Fibroblast of the conjunctiva (primary cell): ENCODE results near the gene DNAJB11.
A peak's percentile ranks its signal among the peaks of the same experiment; 100 is the strongest.

Source experiments
- DNase-seq: peaks from one replicate; pipeline ENCODE4 v3.0.0-alpha.2; 2010; ENCODE audit warnings: low read depth

DNAJB11 gene

DNA sequence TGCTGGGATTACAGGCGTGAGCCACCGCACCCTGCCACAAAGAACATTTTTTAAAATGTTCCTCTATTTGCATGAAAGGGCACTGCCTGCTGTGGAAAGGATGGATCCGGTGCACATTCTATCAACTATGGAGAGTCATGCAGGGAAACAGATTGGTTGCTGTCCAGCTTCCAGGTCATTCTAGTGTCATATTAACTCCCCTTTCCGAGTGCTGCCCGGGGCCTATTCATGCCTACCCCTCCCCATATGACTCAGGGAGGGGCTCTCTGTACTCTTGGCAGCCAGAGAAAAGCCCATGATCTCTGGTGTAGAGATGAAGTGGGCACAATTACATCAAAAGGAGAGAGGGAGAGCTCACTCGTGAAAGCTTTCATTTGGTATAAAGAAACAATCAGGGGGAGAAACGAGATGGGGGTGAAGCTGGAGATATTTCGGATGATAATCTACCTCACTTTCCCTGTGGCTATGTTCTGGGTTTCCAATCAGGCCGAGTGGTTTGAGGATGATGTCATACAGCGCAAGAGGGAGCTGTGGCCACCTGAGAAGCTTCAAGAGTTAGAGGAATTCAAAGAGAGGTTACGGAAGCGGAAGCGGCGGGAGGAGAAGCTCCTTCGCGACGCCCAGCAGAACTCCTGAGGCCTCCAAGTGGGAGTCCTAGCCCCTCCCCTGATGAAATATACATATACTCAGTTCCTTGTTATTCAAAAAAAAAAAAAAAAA is 26.2 kb downstream of the DNAJB11 start:
- no peak for DNase-seq

DNA sequence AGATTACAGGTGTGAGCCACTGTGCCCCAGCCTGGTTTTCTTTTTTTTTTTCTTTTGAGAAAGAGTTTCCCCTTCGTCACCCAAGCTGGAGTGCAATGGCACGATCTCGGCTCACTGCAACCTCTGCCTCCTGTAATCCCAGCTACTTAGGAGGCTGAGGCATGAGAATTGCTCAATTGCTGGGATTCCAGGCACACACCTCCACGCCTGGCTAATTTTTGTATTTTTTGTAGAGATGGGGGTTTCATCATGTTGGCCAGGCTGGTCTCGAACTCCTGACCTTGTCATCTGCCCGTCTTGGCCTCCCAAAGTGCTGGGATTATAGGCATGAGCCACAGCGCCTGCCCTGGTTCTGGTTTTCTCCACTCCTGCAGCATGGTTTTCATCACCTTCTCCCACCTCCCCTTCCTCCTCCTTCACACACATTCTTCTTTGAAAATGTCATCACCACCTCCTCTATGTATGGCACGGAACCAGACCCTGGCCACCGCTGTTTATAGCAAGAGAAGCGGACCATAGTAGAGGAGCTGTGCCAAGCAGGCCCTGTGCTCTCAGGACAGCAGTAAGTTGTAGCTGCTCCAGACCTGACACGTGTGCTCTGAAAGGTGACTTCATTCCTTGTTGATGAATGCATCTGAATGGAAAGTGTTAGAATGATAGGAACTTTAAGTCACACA is 27.7 kb downstream of the DNAJB11 start:
- DNase-seq: no peak

DNA sequence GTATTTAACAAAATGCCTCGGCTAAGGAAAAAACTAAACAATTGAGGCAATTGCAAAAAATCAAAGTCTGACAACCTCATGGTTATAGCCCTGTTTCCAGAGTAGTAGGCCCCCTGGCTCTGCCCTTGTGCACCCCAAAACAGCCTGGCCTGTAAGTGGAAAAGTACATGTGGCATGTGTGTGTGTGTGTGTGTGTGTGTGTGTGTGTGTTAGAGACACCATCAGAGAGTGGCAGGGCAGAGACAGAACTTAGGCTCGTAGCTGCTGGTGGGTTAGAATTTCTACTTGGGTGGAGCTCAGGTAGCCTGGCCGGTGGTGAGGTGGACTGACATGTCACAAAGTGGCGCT is 28.2 kb downstream of the DNAJB11 start:
- no peak for DNase-seq

DNA sequence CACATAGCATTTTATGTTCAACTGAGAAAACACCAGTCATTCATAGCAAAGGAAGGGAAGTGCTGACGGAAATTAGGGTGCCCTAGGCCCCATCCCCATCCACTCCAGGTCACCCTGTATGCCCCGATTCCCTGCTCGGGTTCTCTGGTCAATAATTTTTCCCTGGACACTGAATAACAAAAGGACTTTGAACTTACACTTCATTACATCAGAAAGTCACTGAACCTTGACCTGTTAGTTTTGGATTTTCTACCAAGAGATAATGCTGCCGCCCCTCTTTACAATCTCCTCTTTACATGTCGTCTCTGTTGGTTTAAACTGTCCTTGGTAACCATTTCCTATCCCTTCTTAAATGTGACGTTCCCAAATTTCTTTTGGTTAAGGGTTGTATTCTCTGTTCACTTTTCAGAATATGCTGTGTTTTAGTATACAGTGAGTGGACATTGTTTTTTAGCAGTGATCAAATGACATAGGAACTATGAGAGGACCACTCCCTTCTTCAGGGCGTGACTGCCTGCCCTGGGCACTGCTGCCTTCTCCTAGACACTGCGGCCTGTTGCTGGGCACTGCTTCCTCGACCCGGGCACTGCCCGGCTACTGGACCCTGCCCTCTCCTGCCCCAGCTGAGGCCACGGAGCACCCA is 28.7 kb downstream of the DNAJB11 start:
- no peak for DNase-seq

DNA sequence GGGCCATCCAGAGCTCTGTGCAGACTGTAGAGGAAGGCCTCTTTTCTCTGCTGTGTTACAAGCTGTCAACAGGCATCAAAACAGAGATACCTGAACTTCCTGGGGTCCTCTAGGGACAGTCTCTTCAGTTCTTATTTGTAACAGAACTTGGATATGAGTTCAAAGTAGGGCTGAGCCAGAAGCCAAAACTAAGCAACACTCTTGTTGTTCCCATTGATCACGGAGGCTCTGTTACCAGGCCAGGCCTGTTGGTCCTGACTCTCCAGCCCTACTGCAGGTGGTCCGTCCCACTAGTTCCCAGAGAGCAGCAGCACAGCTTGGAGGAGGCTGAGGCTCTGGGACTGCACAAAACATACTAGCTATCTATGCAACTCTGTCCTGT is 29.3 kb downstream of the DNAJB11 start:
- DNase-seq: no peak

DNA sequence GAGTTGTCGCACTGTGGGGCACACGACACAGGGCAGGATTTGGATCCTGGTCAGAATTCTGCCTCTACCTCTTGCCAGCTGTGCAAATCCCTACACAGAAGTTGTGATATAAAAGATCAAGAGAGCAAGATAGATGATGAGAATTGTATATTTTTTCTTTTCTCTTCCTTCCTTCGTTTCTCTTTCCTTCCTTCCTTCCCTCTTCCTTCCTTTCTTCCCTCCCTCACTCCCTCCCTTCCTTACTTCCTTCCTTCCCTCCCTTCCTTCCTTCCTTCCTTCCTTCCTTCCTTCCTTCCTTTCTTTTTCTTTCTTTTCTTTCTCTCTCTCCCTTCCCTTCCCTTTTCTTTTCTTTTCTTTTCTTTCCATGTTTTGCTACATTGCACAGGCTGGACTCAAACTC is 30.4 kb downstream of the DNAJB11 start:
- no peak for DNase-seq

DNA sequence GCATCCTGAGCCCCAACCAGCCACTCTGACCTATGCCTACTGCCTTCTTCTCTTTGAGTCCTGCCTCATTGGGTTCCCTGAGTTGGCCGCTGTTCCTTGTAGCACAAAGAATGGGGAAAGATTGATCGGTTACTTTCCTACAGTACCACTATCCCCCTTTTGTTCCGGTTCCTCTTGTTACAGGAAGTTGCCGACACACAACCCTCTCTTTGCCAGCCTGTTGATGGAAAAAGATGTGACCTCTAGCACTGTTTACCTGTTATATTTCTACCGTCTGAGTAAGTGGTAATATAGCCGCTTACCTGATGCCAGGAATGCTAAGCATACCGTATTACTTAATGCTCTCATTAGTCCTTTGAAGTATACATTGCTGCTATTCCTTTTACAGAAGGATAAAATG is 32.6 kb downstream of the DNAJB11 start:
- DNase-seq: no peak

DNA sequence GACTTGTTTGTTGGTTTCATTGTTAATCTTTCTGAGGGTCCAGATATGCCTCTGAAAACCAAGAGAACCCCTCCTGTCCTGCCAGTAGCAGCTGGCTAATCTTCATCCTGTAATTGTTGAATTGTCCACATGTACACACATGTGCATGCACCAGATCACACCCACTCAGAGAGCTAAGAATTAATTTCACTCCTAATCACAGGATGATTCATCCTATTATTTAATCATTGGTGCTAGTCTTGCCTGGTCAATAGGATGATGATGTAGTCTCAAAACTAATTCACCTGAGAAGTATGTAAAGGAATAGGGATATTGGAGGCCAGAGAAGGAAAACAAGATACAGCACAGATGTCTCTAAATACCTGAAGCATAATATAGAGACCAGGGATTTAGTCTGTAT is 34.6 kb downstream of the DNAJB11 start:
- DNase-seq: no peak

DNA sequence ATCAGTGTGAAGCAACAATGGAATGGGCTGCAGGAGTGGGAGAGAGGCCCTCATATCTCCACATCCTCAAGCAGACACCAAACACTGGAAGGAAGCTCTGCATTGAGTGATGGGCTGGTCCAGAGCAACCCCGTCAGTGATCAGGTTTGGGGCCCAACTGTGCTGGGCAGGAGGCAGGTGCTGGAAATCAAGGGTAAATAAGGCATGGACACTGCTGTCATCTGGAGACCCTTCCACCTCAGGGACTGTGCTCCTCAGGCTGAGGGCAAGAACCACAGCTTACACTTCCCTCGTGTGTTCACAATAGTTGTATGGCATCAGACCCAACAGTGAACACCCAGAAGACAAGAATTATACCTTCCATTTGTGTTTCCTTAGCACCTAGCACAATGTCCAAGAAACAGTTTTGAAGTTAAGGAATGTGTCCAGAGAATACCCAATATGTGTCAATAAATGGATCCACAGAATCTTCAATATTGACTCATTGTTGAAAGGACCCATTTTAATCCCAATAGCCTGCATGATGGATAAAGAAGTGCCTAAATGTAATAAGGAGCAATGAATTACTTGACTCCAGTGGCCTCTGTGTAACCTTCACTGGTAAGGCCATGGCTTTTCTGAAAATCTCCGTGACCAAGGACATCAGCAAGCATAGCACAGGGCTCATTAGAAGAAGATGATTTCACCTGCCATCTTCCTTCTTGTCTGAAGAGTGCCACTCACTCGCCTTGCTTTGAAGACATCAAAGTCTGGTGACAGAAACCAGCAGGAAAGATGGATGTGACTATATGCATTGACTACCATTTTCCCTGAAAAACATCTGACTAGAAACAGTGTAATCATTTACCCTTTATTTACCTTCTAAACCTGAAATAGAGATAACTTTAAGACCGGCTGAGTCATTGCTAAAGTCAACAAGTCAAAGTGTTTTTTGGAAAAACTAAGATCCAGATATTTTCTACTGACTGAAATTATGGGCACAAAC is 35.3 kb downstream of the DNAJB11 start:
- no peak for DNase-seq

DNA sequence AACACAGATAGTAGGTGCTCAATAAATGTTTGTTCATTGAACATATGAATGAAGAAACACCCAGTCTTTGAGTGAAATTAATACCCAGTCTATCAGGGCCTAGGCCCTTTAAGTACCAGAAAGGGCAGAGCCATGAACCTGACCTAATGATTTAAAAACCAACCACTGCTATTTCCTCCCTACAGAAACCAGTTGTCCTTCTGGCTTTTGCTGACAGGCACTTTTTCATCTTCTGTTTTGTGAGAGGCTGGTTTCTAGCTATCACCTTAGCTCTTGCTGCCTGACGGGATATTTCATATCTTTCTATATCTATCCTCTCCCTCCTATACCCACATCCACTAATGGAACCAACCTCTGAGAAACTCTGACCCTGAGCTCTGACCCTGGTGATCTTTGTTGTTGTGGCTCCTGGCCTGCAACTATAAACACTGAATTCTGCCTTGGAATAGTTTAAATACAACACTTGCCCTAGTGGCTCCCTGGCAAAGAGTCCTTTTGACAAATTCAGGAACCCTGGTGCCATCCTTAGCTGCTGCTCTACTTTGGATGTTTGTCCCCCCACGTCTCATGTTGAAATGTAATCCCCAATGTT is 38.2 kb downstream of the DNAJB11 start:
- no peak for DNase-seq

DNA sequence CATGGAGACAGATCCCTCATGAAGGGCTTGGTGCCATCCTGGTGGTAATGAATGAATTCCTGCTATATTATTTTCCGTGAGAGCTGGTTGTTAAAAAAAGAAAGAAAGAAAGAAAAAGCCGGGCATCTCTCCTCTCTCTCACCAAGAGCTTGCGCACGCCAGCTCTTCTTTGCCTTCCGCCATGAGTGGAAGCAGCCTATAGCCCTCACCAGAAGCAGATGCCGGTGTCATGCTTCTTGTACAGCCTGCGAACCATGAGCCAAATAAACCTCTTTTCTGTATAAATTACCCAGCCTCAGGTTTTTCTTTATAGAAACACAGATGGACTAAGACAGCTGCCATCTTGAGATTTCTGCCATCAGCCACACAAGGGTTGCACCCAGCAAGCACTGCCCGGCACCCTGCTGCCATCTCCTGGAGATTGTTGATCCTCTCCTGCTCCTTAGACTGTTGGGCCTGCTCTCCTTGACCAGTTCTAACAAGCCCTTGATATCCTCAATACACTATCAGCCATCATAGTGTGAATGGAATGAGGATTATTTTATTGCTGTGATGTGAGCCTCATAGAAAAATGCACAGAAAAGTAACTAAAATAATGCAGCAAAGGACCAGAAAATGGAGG is 38.8 kb downstream of the DNAJB11 start:
- no peak for DNase-seq

DNA sequence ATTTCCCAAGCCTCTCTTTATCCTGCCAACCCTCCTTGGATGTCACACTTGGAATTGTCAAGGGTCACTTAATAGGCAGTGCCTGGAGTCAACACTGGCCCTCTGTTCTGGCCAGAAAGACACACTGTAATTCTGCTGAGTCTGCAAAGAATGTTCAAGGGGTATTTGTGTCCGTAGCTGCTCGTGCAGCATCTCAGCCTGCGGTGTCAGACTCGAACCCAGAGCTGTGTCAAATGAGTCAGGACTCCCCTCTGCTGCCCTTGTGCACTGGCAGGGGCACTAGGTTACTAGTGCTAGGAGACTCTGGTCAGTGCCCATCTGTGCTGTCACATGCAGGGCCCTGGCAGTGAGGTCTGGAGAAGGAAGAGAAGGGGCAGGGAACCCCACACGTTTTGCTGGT is 41.5 kb downstream of the DNAJB11 start:
- DNase-seq: no peak

DNA sequence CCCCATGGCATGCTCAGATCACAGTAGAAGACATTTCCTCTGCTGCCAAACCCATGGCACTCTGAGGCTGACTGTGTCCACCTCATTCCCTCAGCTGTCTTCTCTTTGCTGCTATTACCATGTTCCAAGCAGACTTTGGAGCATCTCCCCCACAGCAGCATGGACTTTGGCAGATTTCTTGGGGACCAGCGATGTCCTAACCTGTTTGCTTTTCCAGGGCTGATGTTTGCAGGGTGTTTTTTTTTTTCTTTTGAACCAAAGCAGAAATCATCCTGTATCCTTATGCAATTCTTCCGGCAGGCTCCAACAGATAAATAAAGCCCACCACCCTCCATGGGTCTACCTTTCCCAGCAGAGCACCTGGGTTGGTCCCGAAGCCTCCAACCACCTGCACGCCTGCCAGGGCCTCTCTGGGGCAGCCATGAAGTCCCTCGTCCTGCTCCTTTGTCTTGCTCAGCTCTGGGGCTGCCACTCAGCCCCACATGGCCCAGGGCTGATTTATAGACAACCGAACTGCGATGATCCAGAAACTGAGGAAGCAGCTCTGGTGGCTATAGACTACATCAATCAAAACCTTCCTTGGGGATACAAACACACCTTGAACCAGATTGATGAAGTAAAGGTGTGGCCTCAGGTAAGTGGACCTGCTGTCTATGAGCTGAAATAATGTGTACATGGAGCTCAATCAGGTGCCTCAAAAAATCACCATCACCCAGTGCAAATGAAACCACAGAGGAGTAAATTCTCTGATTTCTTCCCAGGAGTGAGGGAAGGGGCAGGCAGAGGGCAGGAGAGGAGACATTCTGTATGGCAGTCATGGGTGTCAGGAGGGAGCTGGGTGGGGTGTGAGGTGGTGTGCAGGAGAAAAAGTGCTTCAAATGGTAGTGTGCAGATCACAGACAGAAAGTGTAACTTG is 42.5 kb downstream of the DNAJB11 start, which contains the start of gene AHSG:
Gene AHSG (plus strand): TSS at position 340 of the 916 bp plus-strand sequence. CDS start 82 bp downstream, at position 422.
- no peak for DNase-seq

DNA sequence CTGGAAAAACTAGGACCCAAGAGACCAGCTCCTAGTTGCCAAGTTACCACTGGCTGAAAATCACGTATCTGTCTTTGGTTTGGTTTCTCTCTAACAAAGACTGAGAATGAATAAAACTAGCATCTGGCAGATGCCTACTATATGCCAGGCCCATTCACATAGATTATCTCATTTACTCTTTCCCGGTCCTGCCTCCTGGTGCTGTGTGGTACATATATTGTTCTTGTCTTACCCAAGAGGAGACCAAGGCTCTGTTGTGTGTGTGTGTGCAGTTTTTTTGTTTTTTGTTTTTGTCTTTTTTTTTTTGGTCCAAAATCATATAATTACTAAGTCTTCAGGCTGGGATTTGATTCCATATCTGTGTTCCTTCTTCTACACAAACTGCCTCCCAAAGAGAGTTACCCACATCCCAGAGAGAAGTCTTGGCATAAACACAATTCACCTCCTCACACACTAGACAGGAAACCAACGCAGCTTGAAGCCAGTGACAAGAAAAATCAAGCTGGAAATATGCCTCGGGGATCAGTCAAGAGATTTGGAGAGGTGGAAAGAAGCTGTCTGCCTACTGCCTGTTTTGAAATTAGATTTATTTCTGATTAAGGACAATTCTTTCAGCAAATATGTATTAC is 43.2 kb downstream of the DNAJB11 start:
- no peak for DNase-seq

DNA sequence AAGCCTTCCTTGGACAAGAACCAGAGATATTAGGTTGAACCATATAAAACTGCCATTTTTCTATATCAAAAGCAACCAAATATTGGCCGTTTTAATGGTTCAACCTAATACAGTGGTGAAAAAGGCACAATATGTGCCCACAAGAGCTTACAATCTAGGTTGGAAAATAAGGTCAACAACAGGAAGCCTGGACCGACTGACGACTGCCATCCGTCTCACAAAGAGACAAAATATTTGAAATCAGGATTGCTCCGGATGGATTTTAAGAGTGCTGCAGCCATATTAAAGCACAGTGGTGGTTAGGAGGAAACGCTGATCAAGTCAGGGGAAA is 43.7 kb downstream of the DNAJB11 start:
- no peak for DNase-seq

DNA sequence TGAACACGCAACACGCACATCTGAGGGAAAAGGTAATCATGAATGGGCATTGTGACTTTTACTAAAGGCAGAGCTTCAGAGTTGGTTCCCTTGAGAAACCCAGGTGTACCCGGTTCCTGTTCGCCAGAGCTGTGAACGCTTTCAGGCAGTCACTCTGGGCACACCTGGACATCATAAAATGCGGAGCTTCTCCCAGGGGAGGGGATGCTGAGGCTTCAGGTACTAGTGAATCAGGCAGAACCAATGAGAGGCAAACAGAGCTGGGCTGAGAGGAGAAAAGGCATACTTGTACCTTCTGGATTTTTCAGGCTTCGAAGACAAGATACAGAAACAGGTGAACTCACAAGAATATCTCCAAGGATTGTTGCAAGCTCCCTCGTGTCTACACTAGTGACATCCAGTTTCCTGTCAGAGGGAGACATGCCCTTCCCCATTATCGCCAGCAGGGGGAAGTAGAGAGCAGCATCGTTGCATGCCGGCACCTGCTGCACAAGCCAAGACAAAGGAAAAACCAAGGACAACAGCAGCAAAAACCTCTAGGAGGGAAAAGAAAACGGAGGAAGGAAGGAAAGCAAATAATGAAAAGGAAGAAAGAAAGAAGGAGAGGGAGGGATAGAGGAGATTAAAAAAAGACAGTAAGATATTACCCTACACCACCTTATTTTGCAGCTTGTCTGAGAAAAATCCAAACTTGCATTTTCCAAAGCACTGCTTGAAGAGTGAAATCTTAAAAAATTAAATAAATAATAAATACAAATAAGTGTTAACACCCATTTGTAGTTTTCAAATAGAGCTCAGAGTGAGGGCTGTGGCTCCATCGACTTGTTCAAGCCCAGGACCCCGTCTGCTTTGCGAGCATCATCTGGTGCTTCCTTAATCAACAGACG is 44.3 kb downstream of the DNAJB11 start:
- peak; percentile 51 for DNase-seq

DNA sequence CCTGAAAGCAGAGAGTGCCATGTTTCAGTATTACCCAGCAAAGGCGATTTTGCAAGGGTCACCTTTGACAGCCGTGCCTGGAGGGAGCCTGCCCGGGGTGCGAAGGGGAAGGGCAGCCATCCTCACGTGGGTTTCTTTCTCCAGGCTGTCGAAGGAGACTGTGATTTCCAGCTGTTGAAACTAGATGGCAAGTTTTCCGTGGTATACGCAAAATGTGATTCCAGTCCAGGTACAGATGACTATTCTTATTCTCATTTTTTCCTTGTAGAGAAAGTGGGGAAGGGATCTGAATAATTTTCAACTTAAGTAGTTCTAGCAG is 45.7 kb downstream of the DNAJB11 start:
- DNase-seq: no peak

DNA sequence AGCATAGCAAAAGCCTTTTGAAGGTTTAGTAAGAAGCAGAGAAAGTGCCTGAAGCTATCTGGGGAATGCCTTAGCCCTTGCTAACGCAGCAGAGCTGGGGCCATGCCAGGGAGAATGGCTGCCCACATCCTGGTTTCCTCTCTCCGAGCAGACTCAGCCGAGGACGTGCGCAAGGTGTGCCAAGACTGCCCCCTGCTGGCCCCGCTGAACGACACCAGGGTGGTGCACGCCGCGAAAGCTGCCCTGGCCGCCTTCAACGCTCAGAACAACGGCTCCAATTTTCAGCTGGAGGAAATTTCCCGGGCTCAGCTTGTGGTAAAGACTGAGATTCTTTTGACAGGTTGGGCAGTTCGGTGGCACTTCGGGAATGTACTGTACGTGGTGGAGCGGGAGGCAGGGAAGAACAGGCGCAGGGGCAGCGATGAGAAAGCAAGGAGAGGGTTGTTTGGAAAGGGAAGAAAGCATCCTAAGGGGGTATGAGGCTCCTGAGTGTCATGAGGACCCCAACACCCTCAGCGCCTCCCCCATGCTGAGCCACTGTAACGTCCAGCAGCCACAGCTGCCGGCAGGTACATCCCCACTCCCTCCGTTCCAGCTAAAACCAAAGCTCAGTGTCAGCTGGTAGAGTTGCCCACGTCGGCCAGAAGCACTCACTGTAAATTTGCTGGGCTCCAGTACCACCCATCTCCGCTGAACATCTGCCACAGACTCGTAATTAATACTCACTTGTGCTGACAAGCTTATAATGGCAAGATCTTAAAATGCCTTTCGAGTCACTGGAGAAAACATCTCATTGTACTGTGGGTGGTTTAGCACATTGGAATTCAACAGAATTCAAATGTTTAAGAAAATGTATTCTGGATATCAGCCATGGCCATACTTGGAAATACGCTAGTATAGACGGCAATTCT is 46.8 kb downstream of the DNAJB11 start:
- peak; percentile 95 for DNase-seq
